ENCODE results near the gene TPSG1.

TPSG1 gene

GRCh38 chr16:1208239-1208830, 16.7 kb downstream of the TPSG1 start:
- DNase-seq: no peak
- no peaks in the 10 kb centered on the region for H3K4me1 ChIP-seq (ENCODE audit: insufficient read depth, low read length)
- H3K4me3 ChIP-seq (ENCODE audit: low read depth in 1 of 2, low read length in 2 of 2): no peak overlapping the region
- H3K4me2 ChIP-seq (ENCODE audit: insufficient read depth, low read length): no peak overlapping the region
- H3K79me2 ChIP-seq (ENCODE audit: insufficient read depth, low read length): no peaks in the 10 kb centered on the region
- TF ChIP-seq, protein P1, sequence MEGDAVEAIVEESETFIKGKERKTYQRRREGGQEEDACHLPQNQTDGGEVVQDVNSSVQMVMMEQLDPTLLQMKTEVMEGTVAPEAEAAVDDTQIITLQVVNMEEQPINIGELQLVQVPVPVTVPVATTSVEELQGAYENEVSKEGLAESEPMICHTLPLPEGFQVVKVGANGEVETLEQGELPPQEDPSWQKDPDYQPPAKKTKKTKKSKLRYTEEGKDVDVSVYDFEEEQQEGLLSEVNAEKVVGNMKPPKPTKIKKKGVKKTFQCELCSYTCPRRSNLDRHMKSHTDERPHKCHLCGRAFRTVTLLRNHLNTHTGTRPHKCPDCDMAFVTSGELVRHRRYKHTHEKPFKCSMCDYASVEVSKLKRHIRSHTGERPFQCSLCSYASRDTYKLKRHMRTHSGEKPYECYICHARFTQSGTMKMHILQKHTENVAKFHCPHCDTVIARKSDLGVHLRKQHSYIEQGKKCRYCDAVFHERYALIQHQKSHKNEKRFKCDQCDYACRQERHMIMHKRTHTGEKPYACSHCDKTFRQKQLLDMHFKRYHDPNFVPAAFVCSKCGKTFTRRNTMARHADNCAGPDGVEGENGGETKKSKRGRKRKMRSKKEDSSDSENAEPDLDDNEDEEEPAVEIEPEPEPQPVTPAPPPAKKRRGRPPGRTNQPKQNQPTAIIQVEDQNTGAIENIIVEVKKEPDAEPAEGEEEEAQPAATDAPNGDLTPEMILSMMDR (IDR thresholded peaks at IDR 0.05; ENCODE audit: borderline replicate concordance, extremely low read depth, low read length, poor library complexity, severe bottlenecking): no peak
- TF ChIP-seq EZH2 (IDR thresholded peaks at IDR 0.05; ENCODE audit: borderline replicate concordance, low read depth, low read length, severe bottlenecking): no peak
- no peaks in the 10 kb centered on the region for H3K36me3 ChIP-seq (ENCODE audit: insufficient read depth, low read length)
- H3K9ac ChIP-seq (ENCODE audit: low read depth, low read length): no peak overlapping the region
- no peak overlapping the region for H3K27ac ChIP-seq (ENCODE audit: low read length)
- H2AFZ ChIP-seq (ENCODE audit: low read depth, low read length): no peak overlapping the region
- no peaks in the 10 kb centered on the region for H3K9me3 ChIP-seq (ENCODE audit: insufficient read depth, low read length, severe bottlenecking)
- no peak for ATAC-seq (ENCODE audit: insufficient read depth, low read depth)
- H4K20me1 ChIP-seq (ENCODE audit: insufficient read depth, low read length): no peaks in the 10 kb centered on the region
- no peaks in the 10 kb centered on the region for H3K27me3 ChIP-seq (ENCODE audit: insufficient read depth, low read length, poor library complexity)

- Histone ChIP-seq H4K20me1 (ENCODE audit: insufficient read depth, low read length) (no peaks in the 10 kb centered on the region), H3K27ac (ENCODE audit: low read length) (no peak overlapping the region), H3K27me3 (ENCODE audit: insufficient read depth, low read length, poor library complexity) (no peaks in the 10 kb centered on the region), H2AFZ (ENCODE audit: low read depth, low read length) (no peak overlapping the region), H3K4me1 (ENCODE audit: insufficient read depth, low read length) (no peaks in the 10 kb centered on the region), H3K4me3 (ENCODE audit: low read depth in 1 of 2, low read length in 2 of 2) (no peak overlapping the region), H3K4me2 (ENCODE audit: insufficient read depth, low read length) (no peak overlapping the region), H3K79me2 (ENCODE audit: insufficient read depth, low read length) (no peaks in the 10 kb centered on the region), H3K9ac (ENCODE audit: low read depth, low read length) (no peak overlapping the region), H3K9me3 (ENCODE audit: insufficient read depth, low read length, severe bottlenecking) (no peaks in the 10 kb centered on the region), H3K36me3 (ENCODE audit: insufficient read depth, low read length) (no peaks in the 10 kb centered on the region)
- TF ChIP-seq, protein P1 (IDR thresholded peaks at IDR 0.05; ENCODE audit: borderline replicate concordance, extremely low read depth, low read length, poor library complexity, severe bottlenecking): no peak
- TF ChIP-seq EZH2 (IDR thresholded peaks at IDR 0.05; ENCODE audit: borderline replicate concordance, low read depth, low read length, severe bottlenecking): no peak
- ATAC-seq (ENCODE audit: insufficient read depth, low read depth) (no peak), DNase-seq (no peak)
Measured at GRCh38 chr16:1206786-1207185, 18.3 kb downstream of the TPSG1 start.

GRCh38 chr16:1206326-1206725, 18.7 kb downstream of the TPSG1 start:
- Histone ChIP-seq H3K4me1 (ENCODE audit: insufficient read depth, low read length) (no peaks in the 10 kb centered on the region), H3K79me2 (ENCODE audit: insufficient read depth, low read length) (no peaks in the 10 kb centered on the region), H3K27ac (ENCODE audit: low read length) (no peak overlapping the region), H3K4me2 (ENCODE audit: insufficient read depth, low read length) (no peak overlapping the region), H2AFZ (ENCODE audit: low read depth, low read length) (no peak overlapping the region), H3K9ac (ENCODE audit: low read depth, low read length) (no peak overlapping the region), H3K27me3 (ENCODE audit: insufficient read depth, low read length, poor library complexity) (no peaks in the 10 kb centered on the region), H3K9me3 (ENCODE audit: insufficient read depth, low read length, severe bottlenecking) (no peaks in the 10 kb centered on the region), H4K20me1 (ENCODE audit: insufficient read depth, low read length) (no peaks in the 10 kb centered on the region), H3K4me3 (ENCODE audit: low read depth in 1 of 2, low read length in 2 of 2) (no peak overlapping the region), H3K36me3 (ENCODE audit: insufficient read depth, low read length) (no peaks in the 10 kb centered on the region)
- no peak for TF ChIP-seq EZH2 (IDR thresholded peaks at IDR 0.05; ENCODE audit: borderline replicate concordance, low read depth, low read length, severe bottlenecking)
- TF ChIP-seq, protein P1 (IDR thresholded peaks at IDR 0.05; ENCODE audit: borderline replicate concordance, extremely low read depth, low read length, poor library complexity, severe bottlenecking): no peak
- DNase-seq (no peak), ATAC-seq (ENCODE audit: insufficient read depth, low read depth) (no peak)
